H1 (cell line): Measurements from ENCODE around the gene HDAC7. TPM values are rescaled to one million over a fixed set of nuclear protein-coding genes. Genes with fewer than 3 reads are reported as not detected.

ENCODE experiments used
- CTCF ChIA-PET: fragments of 300-600 bp; sonication (Branson Sonifier 250); formaldehyde crosslinking; loops from one replicate; lab custom pipeline; 2021; ENCODE audit not compliant: partially characterized antibody; lab: Charles Lee
- POLR2A ChIA-PET: fragments of 300-600 bp; sonication (Branson Sonifier 250); formaldehyde crosslinking; loops from one replicate; lab custom pipeline; 2021; ENCODE audit warnings: inconsistent platforms; ENCODE audit not compliant: partially characterized antibody; lab: Charles Lee
- DNase-seq, 2 experiments: peaks; one replicate each; pipeline versions ENCODE4 v3.0.0 to v3.0.0-alpha.2; 2010 to 2022; ENCODE audit warnings: low spot score in 2 of 2, low read depth in 1 of 2, mixed read lengths in 1 of 2
- FAIRE-seq: peaks from 2 replicates; lab custom pipeline; 2011; peaks lifted over from hg19 to GRCh38; lab: Jason Lieb, UNC
- H2AFZ ChIP-seq: 2 replicates; pipeline ENCODE4 v1.8.1; 2012; ENCODE audit warnings: low read length, inconsistent platforms
- H2AK5ac ChIP-seq: 2 replicates; pipeline ENCODE4 v1.6.1; 2013; ENCODE audit warnings: low read depth, low read length
- H2BK120ac ChIP-seq: replicated peaks from 2 replicates; pipeline ENCODE3; 2013; ENCODE audit warnings: low read depth, low read length, inconsistent platforms
- H2BK12ac ChIP-seq: 2 replicates; pipeline ENCODE4 v1.6.1; 2013; ENCODE audit warnings: low read depth, low read length
- H2BK15ac ChIP-seq: 2 replicates; pipeline ENCODE4 v1.6.1; 2013; ENCODE audit warnings: low read length
- H2BK20ac ChIP-seq: 2 replicates; pipeline ENCODE4 v1.6.1; 2013; ENCODE audit warnings: low read length
- H2BK5ac ChIP-seq: 2 replicates; pipeline ENCODE4 v1.6.1; 2013; ENCODE audit warnings: low read depth, low read length
- H3K14ac ChIP-seq: 2 replicates; pipeline ENCODE4 v1.6.1; 2013; ENCODE audit warnings: inconsistent platforms; ENCODE audit not compliant: insufficient read length
- H3K18ac ChIP-seq: 2 replicates; pipeline ENCODE4 v1.6.1; 2013; ENCODE audit warnings: low read length; ENCODE audit errors: extremely low read depth
- H3K23ac ChIP-seq: 2 replicates; pipeline ENCODE4 v1.6.1; 2013; ENCODE audit warnings: inconsistent platforms; ENCODE audit not compliant: insufficient read length
- H3K23me2 ChIP-seq: 2 replicates; pipeline ENCODE4 v1.6.1; 2013; ENCODE audit warnings: low read depth, low read length
- H3K27ac ChIP-seq: 2 replicates; pipeline ENCODE4 v1.6.1; 2011; ENCODE audit warnings: low read depth, low read length, inconsistent platforms
- H3K27me3 ChIP-seq, 4 experiments: replicated peaks in 1 of 4; 1 replicate in 1 of 4; 2 replicates in 3 of 4; pipeline versions ENCODE4 v1.6.1 to v1.8.1; 2011 to 2013; ENCODE audit warnings: low read length in 3 of 4, mild to moderate bottlenecking in 3 of 4, inconsistent platforms in 2 of 4, mixed read lengths in 2 of 4, moderate library complexity in 1 of 4; ENCODE audit not compliant: control insufficient read depth in 3 of 4, insufficient read depth in 3 of 4; ENCODE audit errors: extremely low read depth in 1 of 4
- H3K36me3 ChIP-seq, 4 experiments: 2 replicates each; pipeline versions ENCODE4 v1.6.1 to v1.8.1; 2011 to 2013; ENCODE audit warnings: mild to moderate bottlenecking in 4 of 4, low read length in 3 of 4, moderate library complexity in 2 of 4, control low read depth in 1 of 4, inconsistent platforms in 1 of 4; ENCODE audit not compliant: insufficient read depth in 4 of 4, control insufficient read depth in 2 of 4
- H3K4ac ChIP-seq: replicated peaks from 2 replicates; pipeline ENCODE3; 2013; ENCODE audit warnings: low read length, low read depth, mixed read lengths, inconsistent platforms; ENCODE audit not compliant: insufficient read length
- H3K4me1 ChIP-seq, 4 experiments: replicated peaks in 1 of 4; 1 replicate in 1 of 4; 2 replicates in 3 of 4; pipeline versions ENCODE4 v1.6.1 to v1.8.1; 2011 to 2013; ENCODE audit warnings: low read length in 3 of 4, inconsistent platforms in 2 of 4, mixed read lengths in 1 of 4; ENCODE audit not compliant: insufficient read depth in 4 of 4, control insufficient read depth in 3 of 4
- H3K4me2 ChIP-seq, 2 experiments: 2 replicates each; pipeline versions ENCODE4 v1.6.1 to v1.8.1; 2011 to 2013; ENCODE audit warnings: low read depth in 2 of 2, low read length in 2 of 2, control low read depth in 1 of 2, inconsistent platforms in 1 of 2, mild to moderate bottlenecking in 1 of 2; ENCODE audit not compliant: insufficient read depth in 1 of 2
- H3K4me3 ChIP-seq, 4 experiments: fragments of 200-600, 300-600 bp in 1 of 4; sonication (generic), shearing (Covaris generic), sonication (Bioruptor Twin) in 1 of 4; 2 replicates each; pipeline versions ENCODE4 v1.5.1 to v1.8.1; 2011 to 2016; ENCODE audit warnings: low read length in 4 of 4, low read depth in 3 of 4, control low read depth in 2 of 4, inconsistent platforms in 2 of 4, mild to moderate bottlenecking in 2 of 4, mixed read lengths in 1 of 4, moderate library complexity in 1 of 4; ENCODE audit not compliant: insufficient read depth in 2 of 4; ENCODE audit errors: extremely low read depth in 1 of 4
- H3K56ac ChIP-seq: replicated peaks from 2 replicates; pipeline ENCODE3; 2013; ENCODE audit warnings: low read depth, mild to moderate bottlenecking, mixed read lengths, low read length, inconsistent platforms; ENCODE audit not compliant: insufficient read length
- H3K79me1 ChIP-seq: 2 replicates; pipeline ENCODE4 v1.6.1; 2013; ENCODE audit warnings: low read depth, low read length, control low read depth
- H3K79me2 ChIP-seq, 2 experiments: 2 replicates each; pipeline versions ENCODE4 v1.6.1 to v1.8.1; 2012 to 2013; ENCODE audit warnings: low read length in 2 of 2, mild to moderate bottlenecking in 2 of 2, inconsistent platforms in 1 of 2; ENCODE audit not compliant: insufficient read depth in 2 of 2, control insufficient read depth in 1 of 2
- H3K9ac ChIP-seq, 4 experiments: replicated peaks in 1 of 4; 1 replicate in 1 of 4; 2 replicates in 3 of 4; pipeline versions ENCODE4 v1.6.1 to v1.8.1; 2011 to 2013; ENCODE audit warnings: low read depth in 3 of 4, low read length in 3 of 4, control low read depth in 2 of 4, mild to moderate bottlenecking in 2 of 4, moderate library complexity in 2 of 4, inconsistent platforms in 1 of 4; ENCODE audit errors: extremely low read depth in 1 of 4
- H3K9me3 ChIP-seq, 2 experiments: 2 replicates each; pipeline versions ENCODE4 v1.6.1 to v1.8.1; 2012 to 2013; ENCODE audit warnings: mild to moderate bottlenecking in 2 of 2, moderate library complexity in 2 of 2, control low read depth in 1 of 2, inconsistent platforms in 1 of 2, low read depth in 1 of 2, low read length in 1 of 2, mixed read lengths in 1 of 2; ENCODE audit not compliant: insufficient read depth in 2 of 2
- H4K20me1 ChIP-seq, 2 experiments: replicated peaks in 1 of 2; 2 replicates each; pipeline versions ENCODE3 to v1.8.1; 2011 to 2013; ENCODE audit warnings: inconsistent platforms in 2 of 2, low read length in 2 of 2, mild to moderate bottlenecking in 1 of 2; ENCODE audit not compliant: insufficient read depth in 2 of 2, control insufficient read depth in 1 of 2
- H4K5ac ChIP-seq: 2 replicates; pipeline ENCODE4 v1.6.1; 2013; ENCODE audit warnings: low read length, low read depth, mixed read lengths, inconsistent platforms; ENCODE audit not compliant: insufficient read length
- H4K8ac ChIP-seq: 2 replicates; pipeline ENCODE4 v1.8.0; 2013; ENCODE audit warnings: mild to moderate bottlenecking, moderate library complexity, low read length, inconsistent platforms; ENCODE audit not compliant: insufficient read depth; ENCODE audit errors: extremely low read depth
- H4K91ac ChIP-seq: replicated peaks from 2 replicates; pipeline ENCODE3; 2013; ENCODE audit warnings: low read length, mixed read lengths, inconsistent platforms; ENCODE audit not compliant: insufficient read length
- CBX5 ChIP-seq: fragments of 300-800, 300-1000 bp; sonication (generic); IDR thresholded peaks from 2 replicates; pipeline ENCODE4 v1.7.1; 2016; ENCODE audit warnings: antibody characterized with exemption, low read length, low read depth
- EP300 ChIP-seq, 2 experiments: IDR thresholded peaks; 1 replicate in 1 of 2; 2 replicates in 1 of 2; pipeline ENCODE4 v1.6.1; 2011 to 2012; ENCODE audit warnings: low read depth in 2 of 2, low read length in 2 of 2, mild to moderate bottlenecking in 2 of 2, borderline replicate concordance in 1 of 2, inconsistent platforms in 1 of 2, moderate library complexity in 1 of 2
- EZH2 ChIP-seq: fragments of 200-600 bp; sonication (generic); IDR thresholded peaks from 2 replicates; pipeline ENCODE4 v1.7.1; 2012; ENCODE audit warnings: low read depth, mild to moderate bottlenecking, moderate library complexity, low read length, inconsistent platforms; ENCODE audit not compliant: severe bottlenecking
- KDM1A ChIP-seq: fragments of 200-600, 300-600 bp; sonication (generic); IDR thresholded peaks from 2 replicates; pipeline ENCODE4 v1.7.1; 2016; ENCODE audit warnings: mild to moderate bottlenecking, low read length, borderline replicate concordance
- NANOG ChIP-seq: IDR thresholded peaks from 2 replicates; pipeline ENCODE4 v1.6.1; 2011; ENCODE audit warnings: low read length, low read depth, mild to moderate bottlenecking, inconsistent platforms; ENCODE audit not compliant: insufficient read depth, poor library complexity, severe bottlenecking
- POU5F1 ChIP-seq: IDR thresholded peaks from 2 replicates; pipeline ENCODE4 v1.6.1; 2011; ENCODE audit warnings: low read depth, mild to moderate bottlenecking, low read length, moderate library complexity
- RBBP5 ChIP-seq: IDR thresholded peaks from 2 replicates; pipeline ENCODE4 v1.7.1; 2012; ENCODE audit warnings: low read depth, mild to moderate bottlenecking, inconsistent platforms, low read length, moderate library complexity, borderline replicate concordance
- SIX5 ChIP-seq: IDR thresholded peaks from 2 replicates; pipeline ENCODE4 v1.6.1; 2011; ENCODE audit warnings: mild to moderate bottlenecking, low read depth, low read length
- SP2 ChIP-seq: IDR thresholded peaks from 2 replicates; pipeline ENCODE4 v1.6.1; 2012; ENCODE audit warnings: mild to moderate bottlenecking, low read length, inconsistent platforms
- SP4 ChIP-seq: IDR thresholded peaks from 2 replicates; pipeline ENCODE4 v1.6.1; 2012; ENCODE audit warnings: low read length, inconsistent platforms
- TAF7 ChIP-seq: optimal IDR thresholded peaks from 2 replicates; pipeline ENCODE3; 2011; ENCODE audit warnings: low read depth, mild to moderate bottlenecking, inconsistent platforms, low read length, moderate library complexity, borderline replicate concordance
- TBP ChIP-seq: IDR thresholded peaks from 2 replicates; pipeline ENCODE4 v1.6.1; 2011; ENCODE audit warnings: low read depth, low read length, improper control_type of control experiment
- TCF12 ChIP-seq: IDR thresholded peaks from 2 replicates; pipeline ENCODE4 v1.6.1; 2011; ENCODE audit warnings: low read depth, mild to moderate bottlenecking, low read length
- ZNF274 ChIP-seq: IDR thresholded peaks from 2 replicates; pipeline ENCODE4 v1.7.0; 2012; ENCODE audit warnings: low read length, borderline replicate concordance; ENCODE audit errors: extremely low read depth
- WGBS, 2 experiments: shearing (Covaris generic) in 1 of 2; methylation state at CpG; one replicate each; pipeline versions ENCODE4 v1.1.6 to v1.1.7; 2013 to 2015; ENCODE audit warnings: low lambda C conversion rate in 2 of 2, mixed read lengths in 2 of 2, inconsistent platforms in 1 of 2, low coverage in 1 of 2, missing lambda C conversion rate in 1 of 2; ENCODE audit not compliant: insufficient replicate concordance in 2 of 2, insufficient coverage in 1 of 2, insufficient read length in 1 of 2; ENCODE audit errors: extremely low coverage in 1 of 2, missing lambda C conversion rate in 1 of 2; 5-methylcytosine and 5-hydroxymethylcytosine counted together
- polyA plus RNA-seq, 7 experiments: library from polyadenylated mRNA; depleted of rRNA in 3 of 7; stranded (reverse) in 5 of 7; unstranded in 2 of 7; fragments of >200 nt in 5 of 7; fragments of 200-250 nt in 2 of 7; gene quantifications; 1 replicate in 5 of 7; 2 replicates in 1 of 7; 4 replicates in 1 of 7; pipeline versions ENCODE4 v1.2.1 to v1.2.3, GENCODE V29; 2011 to 2013; ENCODE audit warnings: missing spikeins in 2 of 7, mixed read lengths in 2 of 7
- total RNA-seq: library from RNA; stranded (reverse); fragmentation: NEBNext Ultra II Directional; extraction: Animal tissue kit (Norgen Biotek cat#: 25700); gene quantifications from 2 replicates; pipeline ENCODE4 v1.2.1, GENCODE V29; 2021

The HDAC7 gene
- total and polyA plus RNA-seq, 2 of the 8 experiments (the other 6 are each of a cell fraction or from before 2014, with no cell fraction given), result 25.5 to 84.9 TPM

- DNase-seq, result no peak
- H2BK12ac ChIP-seq, result peak overlapping the region; percentile 93
- H2BK5ac ChIP-seq, result no peak overlapping the region
- H3K27me3 ChIP-seq, result no peaks in the 10 kb centered on the region; a peak in 2 of 7 replicates
- 87% methylated on average over 2 of the region's 2 CpGs; no CpG with 5 or more reads in 1 of the 2 experiments for WGBS, 2 experiments
- no peak overlapping the region for H3K9ac ChIP-seq
- no peak overlapping the region for H3K27ac ChIP-seq
- POLR2A ChIA-PET, result interaction anchor here (1.5 to 28.4 kb wide), 3 partner anchors 10 to 16 kb away, joined by 4 to 480 read pairs (median 10); partner anchors contain the start of gene HDAC7
- H2BK120ac ChIP-seq, result no peak overlapping the region
- H2BK15ac ChIP-seq, result no peak overlapping the region
- H4K5ac ChIP-seq, result no peak overlapping the region
- no peak for FAIRE-seq
- peaks cover 7% of the 10 kb centered on the region for H3K23me2 ChIP-seq
- no peak overlapping the region for H3K14ac ChIP-seq
- no peaks in the 10 kb centered on the region for H3K79me1 ChIP-seq
- H3K18ac ChIP-seq, result no peak overlapping the region; the same call in 1 of the 2 replicates
- peaks cover 5 to 25% (median 19%) of the 10 kb centered on the region in 4 experiments for H3K4me1 ChIP-seq
- H3K4me3 ChIP-seq, result no peak overlapping the region
- H4K91ac ChIP-seq, result no peak overlapping the region
- no peaks in the 10 kb centered on the region for H3K9me3 ChIP-seq
- CTCF ChIA-PET, result interaction anchor here (10.6 to 30.5 kb wide), 2 partner anchors 15 to 31 kb away, joined by 155 to 2001 read pairs; partner anchors contain the start of genes HDAC7 and SLC48A1
- no peak overlapping the region for H2AFZ ChIP-seq
- peaks cover 0 to 3% of the 10 kb centered on the region in 2 experiments; a peak in 1 of 4 replicates for H3K79me2 ChIP-seq
- no peak overlapping the region for H3K4me2 ChIP-seq
- H2AK5ac ChIP-seq, result no peak overlapping the region
- no peak overlapping the region for H3K4ac ChIP-seq
- H3K56ac ChIP-seq, result no peak overlapping the region
- no peaks in the 10 kb centered on the region for H3K36me3 ChIP-seq
- no peak overlapping the region for H4K8ac ChIP-seq
- no peak overlapping the region for H3K23ac ChIP-seq
- H4K20me1 ChIP-seq, result no peaks in the 10 kb centered on the region
- H2BK20ac ChIP-seq, result peak overlapping the region; percentile 3; the same call in 1 of the 2 replicates
- TF ChIP-seq TBP (no peak), ZNF274 (no peak), POU5F1 (no peak), TAF7 (no peak), SP4 (no peak), SIX5 (no peak), EP300 (IDR thresholded peaks at IDR 0.05; ENCODE audit: borderline replicate concordance in 1 of 2, low read depth in 2 of 2, low read length in 2 of 2) (no peak), TCF12 (no peak), KDM1A (no peak), RBBP5 (no peak), NANOG (no peak), SP2 (no peak), EZH2 (no peak), CBX5 (no peak)
These were observed 4.5 kb upstream of the HDAC7 start for GRCh38 chr12:47824198-47824597.
